ENCODE measurements around the gene DKK3. TPM values are rescaled to one million over a fixed set of nuclear protein-coding genes. Genes with fewer than 3 reads are reported as not detected.

Gene DKK3
- total RNA-seq, 6 experiments from 2014 or later = 3.0 to 16.9 (median 5.5) TPM

GRCh38 chr11:12019337-12019736, 10.9 kb upstream of the DKK3 start:
- Histone ChIP-seq H3K9me3 (no peaks in the 10 kb centered on the region), H3K27ac (no peak overlapping the region), H3K4me1 (no peaks in the 10 kb centered on the region), H3K4me3 (no peak overlapping the region), H3K36me3 (no peaks in the 10 kb centered on the region), H3K27me3 (no peaks in the 10 kb centered on the region)
- DNase-seq (no peak), ATAC-seq (peak in 3 of 4 donors; percentile 21 to 65 (median 22))
- TF ChIP-seq CTCF (IDR thresholded peaks at IDR 0.05) (no peak), POLR2A (IDR thresholded peaks at IDR 0.05) (no peak)
- WGBS (ENCODE audit: insufficient coverage, low coverage, low lambda C conversion rate, missing lambda C conversion rate) = 63% methylated on average over 7 of the region's 9 CpGs
- intact Hi-C loops (cut with DNase I) = no loop called here

DNA sequence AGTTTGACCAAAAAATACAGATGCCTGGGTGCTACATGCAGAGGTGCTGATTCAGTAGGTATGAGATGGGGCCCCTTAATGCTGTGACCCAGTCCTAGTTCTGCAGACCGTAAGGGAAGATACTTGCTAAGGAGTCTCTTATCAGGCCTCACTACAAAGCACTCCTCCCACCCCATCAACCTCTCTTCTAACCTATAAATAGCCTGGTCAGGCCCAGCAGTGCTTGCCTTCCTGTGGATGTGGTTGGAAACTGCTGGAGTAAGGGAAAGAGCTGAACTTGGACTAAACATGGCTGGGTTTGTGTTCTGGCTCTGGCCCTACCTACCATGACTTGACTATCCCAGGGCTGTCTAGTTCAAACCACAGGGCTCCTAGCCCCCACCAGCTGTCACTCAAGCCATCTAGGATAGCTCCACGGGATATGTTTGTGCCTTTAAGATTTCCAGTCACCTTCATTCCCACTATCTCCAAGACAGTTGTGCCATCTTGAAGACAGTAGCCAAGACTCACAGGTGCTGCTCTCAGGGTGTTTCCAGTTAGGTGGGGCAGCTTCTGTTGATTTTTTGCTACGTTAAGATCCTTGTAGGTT, 9.5 kb upstream of the DKK3 start:
- Histone ChIP-seq H3K27ac (no peak overlapping the region), H3K4me1 (no peaks in the 10 kb centered on the region), H3K36me3 (no peaks in the 10 kb centered on the region), H3K4me3 (no peak overlapping the region), H3K9me3 (no peaks in the 10 kb centered on the region), H3K27me3 (no peaks in the 10 kb centered on the region)
- 57% methylated on average over 3 of the region's 3 CpGs for WGBS (ENCODE audit: insufficient coverage, low coverage, low lambda C conversion rate, missing lambda C conversion rate)
- intact Hi-C loops (cut with DNase I) = no loop called here
- ATAC-seq (no peak), DNase-seq (no peak)
- TF ChIP-seq POLR2A (IDR thresholded peaks at IDR 0.05) = no peak
- no peak for TF ChIP-seq CTCF (IDR thresholded peaks at IDR 0.05)

GRCh38 chr11:12017243-12017678, 8.8 kb upstream of the DKK3 start:
- H3K36me3 ChIP-seq = no peaks in the 10 kb centered on the region
- no peaks in the 10 kb centered on the region for H3K27me3 ChIP-seq
- WGBS (ENCODE audit: insufficient coverage, low coverage, low lambda C conversion rate, missing lambda C conversion rate) = 82% methylated on average over 5 of the region's 5 CpGs
- H3K4me3 ChIP-seq = no peak overlapping the region
- intact Hi-C loops (cut with DNase I) = no loop called here
- ATAC-seq (no peak), DNase-seq (no peak)
- H3K4me1 ChIP-seq = no peaks in the 10 kb centered on the region
- no peak overlapping the region for H3K27ac ChIP-seq
- TF ChIP-seq CTCF (IDR thresholded peaks at IDR 0.05) (no peak), POLR2A (IDR thresholded peaks at IDR 0.05) (no peak)
- no peaks in the 10 kb centered on the region for H3K9me3 ChIP-seq

DNA sequence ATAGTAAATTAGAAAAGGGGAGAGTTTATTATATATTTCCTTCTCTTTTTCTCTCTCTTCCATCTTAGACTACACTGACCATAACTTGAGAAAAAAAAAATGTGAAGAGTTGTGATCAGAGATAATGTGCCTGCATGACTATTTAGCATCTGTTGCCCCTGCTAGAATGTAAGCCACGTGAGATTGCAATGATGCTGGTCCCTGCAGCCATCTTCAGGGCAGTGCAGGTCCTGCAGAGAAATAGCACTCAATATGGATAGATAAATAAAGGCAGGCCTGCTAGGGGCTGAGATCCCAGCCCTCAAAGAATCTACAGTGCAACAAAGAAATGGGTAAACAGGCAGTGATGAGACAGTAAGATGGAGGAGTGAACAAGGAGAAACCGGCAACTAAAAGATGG, 7.8 kb upstream of the DKK3 start:
- Histone ChIP-seq H3K4me1 (no peaks in the 10 kb centered on the region), H3K36me3 (no peaks in the 10 kb centered on the region), H3K9me3 (no peaks in the 10 kb centered on the region), H3K27me3 (no peaks in the 10 kb centered on the region), H3K27ac (no peak overlapping the region), H3K4me3 (no peak overlapping the region)
- WGBS (ENCODE audit: insufficient coverage, low coverage, low lambda C conversion rate, missing lambda C conversion rate) = 64% methylated on average over 2 of the region's 2 CpGs
- intact Hi-C loops (cut with DNase I) = no loop called here
- DNase-seq (no peak), ATAC-seq (peak in 1 of 4 donors; percentile 54)
- TF ChIP-seq POLR2A (IDR thresholded peaks at IDR 0.05) (no peak), CTCF (IDR thresholded peaks at IDR 0.05) (peak in 2 of 4 donors; percentile 7 to 12)

GRCh38 chr11:12015486-12015885, 7.1 kb upstream of the DKK3 start:
- DNase-seq = no peak
- H3K4me1 ChIP-seq = no peaks in the 10 kb centered on the region
- no peaks in the 10 kb centered on the region for H3K27me3 ChIP-seq
- no peak overlapping the region for H3K27ac ChIP-seq
- no peak overlapping the region for H3K4me3 ChIP-seq
- intact Hi-C loops (cut with DNase I) = no loop called here
- TF ChIP-seq POLR2A (IDR thresholded peaks at IDR 0.05) (no peak), CTCF (IDR thresholded peaks at IDR 0.05) (no peak)
- H3K9me3 ChIP-seq = no peaks in the 10 kb centered on the region
- no peak for ATAC-seq
- no peaks in the 10 kb centered on the region for H3K36me3 ChIP-seq

Data from right lobe of liver (tissue), 6 donors.